Transverse colon (tissue), 3 donors: ENCODE measurements around the gene QKI.

ENCODE experiments used
- CTCF ChIP-seq, 5 experiments: fragments of 200-600 bp in 3 of 5; fragments of 450-650 bp in 2 of 5; sonication (generic) in 3 of 5; IDR thresholded peaks; 1 replicate in 2 of 5; 2 replicates in 3 of 5; pipeline ENCODE4 v1.5.1; 2016 to 2017; ENCODE audit warnings: antibody characterized with exemption in 5 of 5, inconsistent platforms in 3 of 5, mild to moderate bottlenecking in 2 of 5, moderate library complexity in 1 of 5
- POLR2A ChIP-seq: fragments of 450-650 bp; IDR thresholded peaks from one replicate; pipeline ENCODE4 v1.6.1; 2016; ENCODE audit warnings: antibody characterized with exemption, mild to moderate bottlenecking, moderate library complexity

GRCh38 chr6:163474581-163474980, 60.1 kb downstream of the QKI start:
- TF ChIP-seq CTCF (IDR thresholded peaks at IDR 0.05) (no peak), POLR2A (no peak)
